SU-DHL-6 (cell line): ENCODE results near the gene CCL20.

Experiments used
- CTCF ChIP-seq: fragments of 200-600 bp; sonication (generic); IDR thresholded peaks from one replicate; pipeline ENCODE4 v1.5.1; 2017; ENCODE audit warnings: antibody characterized with exemption, mild to moderate bottlenecking, low read length, moderate library complexity; ENCODE audit not compliant: insufficient read depth, poor library complexity, severe bottlenecking
- EZH2phosphoT487 ChIP-seq: fragments of 200-600 bp; sonication (generic), shearing (Covaris generic); conservative IDR thresholded peaks from 2 replicates; pipeline ENCODE4 v1.6.1; 2018; ENCODE audit warnings: mild to moderate bottlenecking, antibody characterized with exemption, low read length, moderate library complexity, mixed read lengths

DNA sequence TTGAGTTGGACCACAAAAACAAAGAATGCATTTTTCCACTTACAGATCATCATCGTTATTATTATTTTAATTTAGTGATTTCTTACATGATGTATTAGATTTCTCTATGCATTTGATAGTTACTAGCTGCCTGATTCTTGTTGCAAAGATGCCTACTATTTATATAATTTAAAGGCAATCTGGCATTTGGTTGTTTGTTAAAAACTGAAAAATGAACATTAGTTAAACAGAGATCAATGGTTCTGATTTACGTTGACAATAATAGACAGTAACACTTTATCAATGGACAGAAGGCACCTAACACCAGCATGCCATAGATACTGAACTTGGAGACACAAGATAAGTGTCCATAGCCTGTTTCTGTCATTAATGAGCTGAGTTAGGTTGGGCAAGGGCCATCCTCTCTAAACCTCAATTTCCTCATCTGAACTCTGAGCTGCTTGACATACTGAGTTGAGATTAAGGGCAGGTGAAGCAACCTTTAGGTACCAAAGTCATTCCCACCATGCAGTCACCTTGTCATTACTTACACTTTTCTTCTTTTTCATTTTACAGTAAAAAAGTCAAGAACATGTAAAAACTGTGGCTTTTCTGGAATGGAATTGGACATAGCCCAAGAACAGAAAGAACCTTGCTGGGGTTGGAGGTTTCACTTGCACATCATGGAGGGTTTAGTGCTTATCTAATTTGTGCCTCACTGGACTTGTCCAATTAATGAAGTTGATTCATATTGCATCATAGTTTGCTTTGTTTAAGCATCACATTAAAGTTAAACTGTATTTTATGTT, 3.1 kb downstream of the CCL20 start:
- TF ChIP-seq CTCF (no peak), EZH2phosphoT487 (no peak)
